CD4-positive, alpha-beta T cell (primary cell): ENCODE data around the gene MGME1. TPM values are rescaled to one million over a fixed set of nuclear protein-coding genes. Genes with fewer than 3 reads are reported as not detected.
A peak's percentile ranks its signal among the peaks of the same experiment; 100 is the strongest.

Experiments
- ATAC-seq: fragments of 200-7000 bp; cut with Tn5 transposase; one replicate; pipeline ENCODE4 v1.10.0; 2022; ENCODE audit warnings: mild to moderate bottlenecking; ENCODE audit not compliant: poor library complexity
- CTCF ChIA-PET: fragments of 350-600 bp; sonication (Branson Sonifier 250); formaldehyde crosslinking; loops from one replicate; lab custom pipeline; 2021; ENCODE audit warnings: antibody characterized with exemption, inconsistent platforms; lab: Charles Lee
- POLR2A ChIA-PET: fragments of 350-600 bp; sonication (Branson Sonifier 250); formaldehyde crosslinking; loops from one replicate; lab custom pipeline; 2021; ENCODE audit warnings: antibody characterized with exemption, inconsistent platforms; lab: Charles Lee
- DNase-seq, 14 experiments: peaks; one replicate each; pipeline ENCODE4 v3.0.0-alpha.2; 2013 to 2020; ENCODE audit warnings: mixed read lengths in 2 of 14
- H3K27ac ChIP-seq, 2 donors: one replicate each; pipeline versions ENCODE4 v1.5.1 to v1.7.0; 2013; ENCODE audit warnings: low read length in 2 of 2, low read depth in 1 of 2, mild to moderate bottlenecking in 1 of 2
- H3K27me3 ChIP-seq, 2 experiments: 1 replicate in 1 of 2; 2 replicates in 1 of 2; pipeline versions ENCODE4 v1.6.1 to v1.7.0; 2013; ENCODE audit warnings: low read length in 2 of 2, control low read depth in 1 of 2, mild to moderate bottlenecking in 1 of 2, moderate library complexity in 1 of 2; ENCODE audit not compliant: insufficient read depth in 2 of 2, control insufficient read depth in 1 of 2
- H3K36me3 ChIP-seq: one replicate; pipeline ENCODE4 v1.6.1; 2013; ENCODE audit warnings: low read length, control low read depth; ENCODE audit not compliant: insufficient read depth
- H3K4me1 ChIP-seq: one replicate; pipeline ENCODE4 v1.6.1; 2013; ENCODE audit warnings: low read length, control low read depth; ENCODE audit not compliant: insufficient read depth
- H3K4me3 ChIP-seq: one replicate; pipeline ENCODE4 v1.5.1; 2013; ENCODE audit warnings: mild to moderate bottlenecking, low read length, moderate library complexity
- H3K9me3 ChIP-seq, 2 experiments: 1 replicate in 1 of 2; 2 replicates in 1 of 2; pipeline versions ENCODE4 v1.6.1 to v1.7.0; 2013; ENCODE audit warnings: low read length in 2 of 2, mild to moderate bottlenecking in 2 of 2, control low read depth in 1 of 2, moderate library complexity in 1 of 2; ENCODE audit not compliant: control insufficient read depth in 1 of 2, insufficient read depth in 1 of 2
- H3K27ac Mint-ChIP-seq: one replicate; pipeline ENCODE4 v1.8.0; 2020; ENCODE audit warnings: mixed read lengths
- H3K27me3 Mint-ChIP-seq: one replicate; pipeline ENCODE4 v1.8.0; 2021; ENCODE audit warnings: mixed read lengths
- H3K36me3 Mint-ChIP-seq: one replicate; pipeline ENCODE4 v1.8.0; 2021; ENCODE audit warnings: low read depth, mixed read lengths
- H3K4me1 Mint-ChIP-seq: one replicate; pipeline ENCODE4 v1.8.0; 2021; ENCODE audit warnings: low read depth, mixed read lengths
- H3K4me3 Mint-ChIP-seq: one replicate; pipeline ENCODE4 v1.8.0; 2020; ENCODE audit warnings: mild to moderate bottlenecking, mixed read lengths
- H3K9me3 Mint-ChIP-seq: one replicate; pipeline ENCODE4 v1.8.0; 2020; ENCODE audit warnings: mixed read lengths
- intact Hi-C, 2 experiments: fragments of 100-400 bp; cut with DNase I in 1 of 2; cut with micrococcal nuclease in 1 of 2; formaldehyde crosslinking; loops; one replicate each; pipeline versions ENCODE4 v1.15.1 to v1.9.0; 2023 to 2025; cut with DNase I, micrococcal nuclease
- total RNA-seq, 174 experiments: library from RNA in 2 of 174; stranded (reverse) in 2 of 174; gene quantifications; one replicate each; pipeline ENCODE4 v1.2.3 and lab custom pipeline; 2021 to 2026
- TF ChIP-seq, protein P1 (sequence below): fragments of 200-600 bp; IDR thresholded peaks from one replicate; pipeline ENCODE4 v1.8.0; 2022; ENCODE audit warnings: antibody characterized with exemption, mild to moderate bottlenecking

The MGME1 gene
- total RNA-seq, 2 experiments from 2014 or later = 4.5 to 4.6 TPM

DNA sequence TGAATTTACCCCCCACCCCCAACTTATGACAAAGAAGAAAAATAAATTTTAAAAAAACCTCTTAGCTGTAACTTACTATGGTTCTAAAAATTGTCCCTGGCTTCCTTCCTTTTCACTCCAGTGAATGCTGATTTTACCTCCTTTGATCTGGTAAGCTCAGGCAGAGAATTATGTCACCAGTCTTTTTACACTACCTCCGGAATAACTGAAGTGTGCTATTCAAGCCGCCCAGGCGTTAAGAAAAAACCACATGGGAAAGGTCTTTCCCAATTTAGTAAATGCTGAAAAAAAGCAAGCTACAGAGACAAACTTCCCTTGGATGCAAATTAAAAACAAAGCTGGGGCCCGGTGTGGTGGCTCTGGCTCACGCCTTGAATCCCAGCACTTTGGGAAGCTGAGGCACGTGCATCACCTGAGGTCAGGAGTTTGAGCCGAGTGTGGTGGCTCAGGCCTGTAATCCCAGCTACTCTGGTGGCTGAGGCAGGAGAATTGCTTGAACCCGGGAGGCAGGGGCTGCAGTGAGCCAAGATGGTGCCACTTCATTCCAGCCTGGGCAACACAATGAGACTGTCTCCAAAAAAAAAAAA is 12.6 kb upstream of the MGME1 start:
- Histone ChIP-seq H3K4me3 (no peak overlapping the region), H3K4me1 (peaks cover 40% of the 10 kb centered on the region), H3K36me3 (peaks cover 55% of the 10 kb centered on the region), H3K27me3 (no peaks in the 10 kb centered on the region), H3K27ac (no peak overlapping the region), H3K9me3 (no peaks in the 10 kb centered on the region)
- Mint-ChIP-seq H3K27ac (peak overlapping the region; percentile 47), H3K4me3 (no peak overlapping the region), H3K9me3 (no peaks in the 10 kb centered on the region), H3K36me3 (peaks cover 72% of the 10 kb centered on the region), H3K27me3 (no peaks in the 10 kb centered on the region), H3K4me1 (peaks cover 51% of the 10 kb centered on the region)
- ChIA-PET POLR2A (interaction anchor here (1.0 to 1.4 kb wide), 2 partner anchors 7 to 9 kb away, joined by 4 read pairs; no protein-coding TSS in a partner anchor), CTCF (interaction anchor here (0.7 to 2.6 kb wide), 4 partner anchors 12 to 424 kb away, joined by 3 to 13 read pairs (median 4); partner anchors contain the start of genes MGME1 and SNX5)
- no peak for DNase-seq
- ATAC-seq = no peak
- TF ChIP-seq, protein P1, sequence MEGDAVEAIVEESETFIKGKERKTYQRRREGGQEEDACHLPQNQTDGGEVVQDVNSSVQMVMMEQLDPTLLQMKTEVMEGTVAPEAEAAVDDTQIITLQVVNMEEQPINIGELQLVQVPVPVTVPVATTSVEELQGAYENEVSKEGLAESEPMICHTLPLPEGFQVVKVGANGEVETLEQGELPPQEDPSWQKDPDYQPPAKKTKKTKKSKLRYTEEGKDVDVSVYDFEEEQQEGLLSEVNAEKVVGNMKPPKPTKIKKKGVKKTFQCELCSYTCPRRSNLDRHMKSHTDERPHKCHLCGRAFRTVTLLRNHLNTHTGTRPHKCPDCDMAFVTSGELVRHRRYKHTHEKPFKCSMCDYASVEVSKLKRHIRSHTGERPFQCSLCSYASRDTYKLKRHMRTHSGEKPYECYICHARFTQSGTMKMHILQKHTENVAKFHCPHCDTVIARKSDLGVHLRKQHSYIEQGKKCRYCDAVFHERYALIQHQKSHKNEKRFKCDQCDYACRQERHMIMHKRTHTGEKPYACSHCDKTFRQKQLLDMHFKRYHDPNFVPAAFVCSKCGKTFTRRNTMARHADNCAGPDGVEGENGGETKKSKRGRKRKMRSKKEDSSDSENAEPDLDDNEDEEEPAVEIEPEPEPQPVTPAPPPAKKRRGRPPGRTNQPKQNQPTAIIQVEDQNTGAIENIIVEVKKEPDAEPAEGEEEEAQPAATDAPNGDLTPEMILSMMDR = no peak
- intact Hi-C loops = loop anchor here in 1 of 2 experiments (5.0 kb wide), 1 partner anchor 41 kb away; no protein-coding TSS in a partner anchor

DNA sequence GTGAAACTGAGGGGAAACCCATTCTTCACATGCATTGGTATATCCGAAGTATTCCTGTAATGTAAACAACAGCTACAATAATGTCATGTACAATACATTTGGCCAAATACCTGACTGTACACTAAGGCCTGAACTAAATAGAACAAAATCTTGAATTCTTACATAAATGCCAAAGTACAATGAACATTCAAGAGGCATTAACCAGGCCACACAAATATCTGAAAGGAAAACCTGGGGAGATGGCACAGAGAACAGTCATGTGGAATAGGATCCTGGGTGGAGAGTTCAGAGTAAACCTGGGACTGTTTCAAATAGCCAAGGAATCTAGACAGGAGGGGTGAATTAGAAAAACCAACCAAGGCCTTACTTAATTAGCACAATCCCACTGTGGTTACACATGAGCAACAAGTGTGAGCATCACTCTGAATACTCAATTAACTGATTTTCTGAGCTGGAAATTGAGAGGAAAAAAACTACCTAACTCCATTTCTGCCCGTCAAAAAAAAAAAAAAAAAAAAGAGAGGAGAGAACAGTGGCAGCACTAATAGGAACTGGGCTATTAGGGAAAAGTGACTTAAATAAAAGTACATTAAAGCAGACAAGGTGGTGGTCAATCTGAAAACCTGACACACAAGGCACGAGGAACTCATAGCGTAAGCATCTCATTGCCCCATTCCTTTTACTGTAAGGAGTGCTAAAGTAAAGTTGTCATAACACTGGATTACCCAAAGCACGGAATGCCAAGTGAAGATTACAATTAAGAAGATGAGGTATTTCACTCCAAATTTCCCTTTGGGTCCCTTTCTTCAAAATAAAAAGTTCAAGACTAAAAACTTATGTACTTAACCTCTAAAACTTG is 11.1 kb upstream of the MGME1 start:
- no peaks in the 10 kb centered on the region for H3K9me3 Mint-ChIP-seq
- Histone ChIP-seq H3K4me1 (peaks cover 52% of the 10 kb centered on the region), H3K27me3 (no peaks in the 10 kb centered on the region), H3K36me3 (peaks cover 41% of the 10 kb centered on the region), H3K9me3 (no peaks in the 10 kb centered on the region), H3K4me3 (no peak overlapping the region), H3K27ac (no peak overlapping the region)
- peak overlapping the region; percentile 60 for H3K27ac Mint-ChIP-seq
- no peak overlapping the region for H3K4me3 Mint-ChIP-seq
- peaks cover 66% of the 10 kb centered on the region for H3K4me1 Mint-ChIP-seq
- TF ChIP-seq, protein P1 = no peak
- ATAC-seq = no peak
- POLR2A ChIA-PET = interaction anchor here (0.7 to 2.6 kb wide), 6 partner anchors 9 to 549 kb away, joined by 3 to 20 read pairs (median 4); partner anchors contain the start of gene SNX5
- no peaks in the 10 kb centered on the region for H3K27me3 Mint-ChIP-seq
- no peak for DNase-seq
- H3K36me3 Mint-ChIP-seq = peaks cover 56% of the 10 kb centered on the region
- CTCF ChIA-PET = interaction anchor here (0.6 to 2.6 kb wide), 5 partner anchors 10 to 1236 kb away, joined by 3 to 13 read pairs (median 5); partner anchors contain the start of genes MGME1 and SNX5
- intact Hi-C loops = loop anchor here (2.0 to 5.0 kb wide), 2 partner anchors 39 to 40 kb away; no protein-coding TSS in a partner anchor
